GM19468 (cell line): ENCODE results near the gene RAMAC.
A peak's percentile ranks its signal among the peaks of the same experiment; 100 is the strongest.
"Not testable (repeated sequence)": the region's sequence is repeated elsewhere in the genome, so short reads cannot be mapped to it uniquely, and the experiment has no call there.

Experiments
- ATAC-seq: cut with Tn5 transposase; IDR thresholded peaks from one replicate; pipeline ENCODE4 v1.9.1; 2021; ENCODE audit warnings: mild to moderate bottlenecking, moderate library complexity, moderate number of reproducible peaks; ENCODE audit not compliant: unreplicated experiment; ENCODE audit errors: extremely low read depth

RAMAC gene

GRCh38 chr15:83011271-83012075 lies 25.5 kb downstream of the RAMAC start, which contains the start of gene C15orf40:
C15orf40 (minus strand) TSS chr15:83011639; CDS start chr15:83011607, 32 bp downstream.
- peak; percentile 83 for ATAC-seq

- no peak for ATAC-seq
These were observed 26.0 kb downstream of the RAMAC start for GRCh38 chr15:83012076-83012426.

- ATAC-seq = no peak
These were observed 26.6 kb downstream of the RAMAC start for GRCh38 chr15:83012636-83013035.

- ATAC-seq = no peak
These were observed 28.2 kb downstream of the RAMAC start for GRCh38 chr15:83014205-83014653.

GRCh38 chr15:83015361-83015760 lies 29.4 kb downstream of the RAMAC start:
- ATAC-seq = no peak

- ATAC-seq = no peak
These were observed 30.9 kb downstream of the RAMAC start for GRCh38 chr15:83016906-83017305.

- ATAC-seq = no peak
These were observed 32.4 kb downstream of the RAMAC start for GRCh38 chr15:83018436-83018835.

GRCh38 chr15:83030021-83030420 lies 44.0 kb downstream of the RAMAC start:
- no peak for ATAC-seq

GRCh38 chr15:83031234-83031633 lies 45.2 kb downstream of the RAMAC start:
- not testable (repeated sequence) for ATAC-seq

- no peak for ATAC-seq
These were observed 50.2 kb downstream of the RAMAC start for GRCh38 chr15:83036253-83036652.

GRCh38 chr15:83039206-83039605 lies 53.2 kb downstream of the RAMAC start:
- ATAC-seq = no peak
